Neural cell (in vitro differentiated cells): Measurements from ENCODE around the gene VOPP1. TPM values are rescaled to one million over a fixed set of nuclear protein-coding genes. Genes with fewer than 3 reads are reported as not detected.

Experiments
- H2AFZ ChIP-seq: fragments of 200-600, 300-800 bp; sonication (generic), shearing (Covaris generic); 2 replicates; pipeline ENCODE4 v1.6.0; 2014; ENCODE audit warnings: low read depth, mild to moderate bottlenecking, antibody characterized with exemption, low read length, moderate library complexity
- H3F3A ChIP-seq: fragments of 200-600 bp; shearing (Covaris generic); 2 replicates; pipeline ENCODE4 v1.6.1; 2016; ENCODE audit warnings: mild to moderate bottlenecking, moderate library complexity, mixed read lengths, antibody characterized with exemption, low read length; ENCODE audit not compliant: insufficient read depth, poor library complexity, severe bottlenecking
- H3K27ac ChIP-seq: fragments of 200-600, 300-800 bp; sonication (generic), shearing (Covaris generic); 2 replicates; pipeline ENCODE4 v1.5.1; 2014; ENCODE audit warnings: mild to moderate bottlenecking, low read length, moderate library complexity
- H3K27me3 ChIP-seq: fragments of 300-800, 200-600 bp; sonication (generic), shearing (Covaris generic); 2 replicates; pipeline ENCODE4 v1.6.0; 2014; ENCODE audit warnings: mild to moderate bottlenecking, low read depth, low read length, moderate library complexity; ENCODE audit not compliant: insufficient read depth
- H3K36me3 ChIP-seq: fragments of 300-800, 200-600 bp; sonication (generic), shearing (Covaris generic); 2 replicates; pipeline ENCODE4 v1.5.1; 2014; ENCODE audit warnings: mild to moderate bottlenecking, antibody characterized with exemption, low read length, moderate library complexity; ENCODE audit not compliant: insufficient read depth
- H3K4me2 ChIP-seq: fragments of 300-800, 200-600 bp; sonication (generic), shearing (Covaris generic); 2 replicates; pipeline ENCODE4 v1.6.0; 2014; ENCODE audit warnings: mild to moderate bottlenecking, low read length
- H3K4me3 ChIP-seq: fragments of 300-800, 200-600 bp; sonication (generic), shearing (Covaris generic); 2 replicates; pipeline ENCODE4 v1.5.1; 2014; ENCODE audit warnings: mild to moderate bottlenecking, low read length, moderate library complexity
- H3K79me2 ChIP-seq: fragments of 200-600 bp; shearing (Covaris generic); replicated peaks from 2 replicates; pipeline ENCODE4 v1.6.0; 2014; ENCODE audit warnings: mild to moderate bottlenecking, low read length, moderate library complexity; ENCODE audit not compliant: insufficient read depth
- H3K9ac ChIP-seq: fragments of 300-800, 200-600 bp; sonication (generic), shearing (Covaris generic); 2 replicates; pipeline ENCODE4 v1.6.1; 2016; ENCODE audit warnings: mild to moderate bottlenecking, low read length, mixed read lengths
- H3K9me2 ChIP-seq: fragments of 200-600 bp; shearing (Covaris generic); 2 replicates; pipeline ENCODE4 v1.6.1; 2016; ENCODE audit warnings: mild to moderate bottlenecking, low read length, mixed read lengths; ENCODE audit not compliant: insufficient read depth
- H3K9me3 ChIP-seq: fragments of 200-600, 300-800 bp; sonication (generic), shearing (Covaris generic); 2 replicates; pipeline ENCODE4 v1.6.1; 2016; ENCODE audit warnings: mild to moderate bottlenecking, mixed run types, low read length, moderate library complexity, mixed read lengths
- H4K20me1 ChIP-seq: fragments of 200-600 bp; shearing (Covaris generic); 2 replicates; pipeline ENCODE4 v1.6.1; 2016; ENCODE audit warnings: mild to moderate bottlenecking, mixed run types; ENCODE audit not compliant: insufficient read depth
- CTCF ChIP-seq: fragments of 450-650 bp; IDR thresholded peaks from 2 replicates; pipeline ENCODE4 v1.5.1; 2014; ENCODE audit warnings: antibody characterized with exemption, mild to moderate bottlenecking, moderate library complexity; ENCODE audit not compliant: poor library complexity, severe bottlenecking
- EP300 ChIP-seq: fragments of 450-650 bp; conservative IDR thresholded peaks from 2 replicates; pipeline ENCODE4 v1.6.1; 2014; ENCODE audit warnings: antibody characterized with exemption, mild to moderate bottlenecking, moderate library complexity; ENCODE audit not compliant: poor library complexity, severe bottlenecking
- EZH2 ChIP-seq: fragments of 200-600, 300-800 bp; shearing (Covaris generic), sonication (generic); IDR thresholded peaks from 2 replicates; pipeline ENCODE4 v1.6.1; 2014; ENCODE audit warnings: antibody characterized with exemption, low read length, borderline replicate concordance, mild to moderate bottlenecking; ENCODE audit not compliant: insufficient read depth, poor library complexity, severe bottlenecking
- MXI1 ChIP-seq: fragments of 450-650 bp; conservative IDR thresholded peaks from 2 replicates; pipeline ENCODE4 v1.6.1; 2014; ENCODE audit warnings: antibody characterized with exemption, mild to moderate bottlenecking; ENCODE audit not compliant: poor library complexity, severe bottlenecking
- POLR2AphosphoS5 ChIP-seq: IDR thresholded peaks from 2 replicates; pipeline ENCODE4 v1.6.1; 2012
- RAD21 ChIP-seq: fragments of 450-650 bp; conservative IDR thresholded peaks from 2 replicates; pipeline ENCODE4 v1.6.1; 2014; ENCODE audit warnings: antibody characterized with exemption, mild to moderate bottlenecking, moderate library complexity
- REST ChIP-seq: IDR thresholded peaks from 2 replicates; pipeline ENCODE4 v1.6.1; 2012; ENCODE audit warnings: borderline replicate concordance
- SMC3 ChIP-seq: fragments of 450-650 bp; conservative IDR thresholded peaks from 2 replicates; pipeline ENCODE4 v1.6.1; 2014; ENCODE audit warnings: antibody characterized with exemption, mild to moderate bottlenecking, moderate library complexity; ENCODE audit not compliant: poor library complexity
- TAF1 ChIP-seq: IDR thresholded peaks from 2 replicates; pipeline ENCODE4 v1.6.1; 2012; ENCODE audit warnings: low read depth
- polyA plus RNA-seq: library from polyadenylated mRNA; depleted of rRNA; stranded (reverse); fragments of >200 nt; gene quantifications from 2 replicates; pipeline ENCODE4 v1.2.3, GENCODE V29; 2014

Gene VOPP1
- polyA plus RNA-seq, 1 donor from 2014 or later = 85.8 TPM

GRCh38 chr7:55437375-55437774 lies 134.9 kb downstream of the VOPP1 start:
- Histone ChIP-seq H3F3A (no peaks in the 10 kb centered on the region), H3K27ac (no peak overlapping the region), H3K79me2 (no peaks in the 10 kb centered on the region)

GRCh38 chr7:55436457-55436856 lies 135.8 kb downstream of the VOPP1 start:
- no peak overlapping the region for H2AFZ ChIP-seq
- H3K27ac ChIP-seq = no peak overlapping the region
- no peaks in the 10 kb centered on the region for H4K20me1 ChIP-seq
- H3K9me2 ChIP-seq = no peaks in the 10 kb centered on the region
- H3K4me2 ChIP-seq = no peak overlapping the region
- no peaks in the 10 kb centered on the region for H3K27me3 ChIP-seq
- no peaks in the 10 kb centered on the region for H3F3A ChIP-seq
- no peak for TF ChIP-seq SMC3
- no peak overlapping the region for H3K4me3 ChIP-seq
- H3K9me3 ChIP-seq = no peaks in the 10 kb centered on the region
- peaks cover 4% of the 10 kb centered on the region for H3K36me3 ChIP-seq
- H3K9ac ChIP-seq = no peak overlapping the region
- H3K79me2 ChIP-seq = no peaks in the 10 kb centered on the region

More at GRCh38 chr7:55437375-55437774, 134.9 kb downstream of the VOPP1 start:
- no peak for TF ChIP-seq MXI1
- no peak for TF ChIP-seq TAF1
- TF ChIP-seq EP300 = no peak
- no peak for TF ChIP-seq CTCF
- no peak for TF ChIP-seq REST
- no peak for TF ChIP-seq RAD21
- no peak for TF ChIP-seq SMC3
- no peak for TF ChIP-seq EZH2
- Histone ChIP-seq H3K4me2 (no peak overlapping the region), H3K4me3 (no peak overlapping the region), H3K9me3 (no peaks in the 10 kb centered on the region), H3K27me3 (no peaks in the 10 kb centered on the region), H3K36me3 (no peaks in the 10 kb centered on the region), H3K9ac (no peak overlapping the region), H4K20me1 (no peaks in the 10 kb centered on the region), H2AFZ (no peak overlapping the region), H3K9me2 (no peaks in the 10 kb centered on the region)

GRCh38 chr7:55435466-55435865 lies 136.8 kb downstream of the VOPP1 start:
- H3K9me2 ChIP-seq = no peaks in the 10 kb centered on the region
- TF ChIP-seq TAF1 (no peak), REST (no peak), RAD21 (no peak), EZH2 (no peak), MXI1 (no peak), EP300 (no peak), CTCF (no peak), POLR2AphosphoS5 (no peak), SMC3 (no peak)
- H3K36me3 ChIP-seq = peaks cover 4% of the 10 kb centered on the region
- no peak overlapping the region for H3K27ac ChIP-seq
- H3K9ac ChIP-seq = no peak overlapping the region
- H3F3A ChIP-seq = no peaks in the 10 kb centered on the region
- no peaks in the 10 kb centered on the region for H3K79me2 ChIP-seq
- H3K27me3 ChIP-seq = no peaks in the 10 kb centered on the region
- H4K20me1 ChIP-seq = no peaks in the 10 kb centered on the region
- H3K4me2 ChIP-seq = no peak overlapping the region
- no peak overlapping the region for H2AFZ ChIP-seq
- no peak overlapping the region for H3K4me3 ChIP-seq
- H3K9me3 ChIP-seq = no peaks in the 10 kb centered on the region
